Body of pancreas (tissue), 4 donors: ENCODE results near the gene EIF4H. TPM values are rescaled to one million over a fixed set of nuclear protein-coding genes. Genes with fewer than 3 reads are reported as not detected.
"Not testable (repeated sequence)": the region's sequence is repeated elsewhere in the genome, so short reads cannot be mapped to it uniquely, and the experiment has no call there.

Source experiments
- ATAC-seq: fragments of 150-250 bp; one replicate; pipeline ENCODE4 v1.9.1; 2016
- DNase-seq, 4 donors: peaks; one replicate each; pipeline ENCODE4 v3.0.0-alpha.2; 2019
- H3K27ac ChIP-seq, 4 donors: fragments of 200-600 bp; sonication (generic); 1 replicate in 3 of 4; 2 replicates in 1 of 4; pipeline versions ENCODE4 v1.5.1 to v1.6.1; 2016 to 2019; ENCODE audit warnings: mild to moderate bottlenecking in 1 of 4, mixed read lengths in 1 of 4, moderate library complexity in 1 of 4
- H3K27me3 ChIP-seq, 2 donors: fragments of 200-600 bp; sonication (generic); one replicate each; pipeline ENCODE4 v1.6.0; 2016; ENCODE audit warnings: mild to moderate bottlenecking in 1 of 2
- H3K36me3 ChIP-seq, 2 donors: fragments of 200-600 bp; sonication (generic); replicated peaks in 1 of 2; 2 replicates each; pipeline ENCODE4 v1.5.1; 2016; ENCODE audit warnings: low read depth in 2 of 2; ENCODE audit not compliant: insufficient read depth in 1 of 2
- H3K4me1 ChIP-seq: fragments of 200-600 bp; sonication (generic); one replicate; pipeline ENCODE4 v1.6.0; 2016
- H3K4me3 ChIP-seq, 2 donors: fragments of 200-600 bp; sonication (generic); 1 replicate in 1 of 2; 2 replicates in 1 of 2; pipeline ENCODE4 v1.5.1; 2016 to 2019
- H3K9me3 ChIP-seq, 3 donors: fragments of 200-600 bp; sonication (generic); 1 replicate in 2 of 3; 2 replicates in 1 of 3; pipeline ENCODE4 v1.5.1; 2016
- CTCF ChIP-seq, 7 experiments: fragments of 450-650 bp in 4 of 7; fragments of 200-600 bp in 3 of 7; sonication (generic) in 3 of 7; IDR thresholded peaks; one replicate each; pipeline ENCODE4 v1.5.1; 2016 to 2019; ENCODE audit warnings: antibody characterized with exemption in 7 of 7
- POLR2A ChIP-seq, 3 donors: fragments of 450-650 bp; IDR thresholded peaks; one replicate each; pipeline ENCODE4 v1.6.1; 2016; ENCODE audit warnings: antibody characterized with exemption in 3 of 3, mild to moderate bottlenecking in 2 of 3
- WGBS, 2 donors: methylation state at CpG; one replicate each; pipeline ENCODE4 v1.1.5; 2017; 5-methylcytosine and 5-hydroxymethylcytosine counted together
- intact Hi-C: fragments of 100-400 bp; cut with DNase I; formaldehyde crosslinking; loops from one replicate; pipeline ENCODE4 v1.15.1; 2023
- total RNA-seq, 2 donors: library from RNA; depleted of rRNA; stranded (reverse); fragments of >200 nt; gene quantifications; one replicate each; pipeline ENCODE4 v1.1.0, GENCODE V29; 2016

Gene EIF4H
- total RNA-seq, 2 donors from 2014 or later, result 107 to 163 TPM

GRCh38 chr7:74224511-74224832, 50.3 kb downstream of the EIF4H start:
- no peak for ATAC-seq
- H3K9me3 ChIP-seq, result no peaks in the 10 kb centered on the region
- H3K27me3 ChIP-seq, result no peaks in the 10 kb centered on the region
- no peak for DNase-seq
- intact Hi-C loops, result no loop called here
- no peak overlapping the region for H3K27ac ChIP-seq
- H3K4me1 ChIP-seq, result no peaks in the 10 kb centered on the region
- H3K36me3 ChIP-seq, result no peaks in the 10 kb centered on the region
- no peak for TF ChIP-seq POLR2A (IDR thresholded peaks at IDR 0.05)
- TF ChIP-seq CTCF (IDR thresholded peaks at IDR 0.05), result no peak
- 92 to 100% methylated on average over 4 to 11 of the region's 12 CpGs for WGBS, 2 donors
- no peak overlapping the region for H3K4me3 ChIP-seq

- intact Hi-C loops, H3K4me1 ChIP-seq, ATAC-seq, H3K27me3 ChIP-seq, H3K4me3 ChIP-seq, DNase-seq, H3K27ac ChIP-seq, H3K36me3 ChIP-seq, H3K9me3 ChIP-seq: not testable (repeated sequence)
- 90 to 98% methylated on average over 7 to 13 of the region's 13 CpGs for WGBS, 2 donors
Measured at GRCh38 chr7:74224907-74225306, 50.8 kb downstream of the EIF4H start.

GRCh38 chr7:74225400-74225799, 51.2 kb downstream of the EIF4H start:
- 81 to 97% methylated on average over 12 of the region's 12 CpGs for WGBS, 2 donors
- no peaks in the 10 kb centered on the region for H3K4me1 ChIP-seq
- no peak for DNase-seq
- intact Hi-C loops, result no loop called here
- H3K36me3 ChIP-seq, result no peaks in the 10 kb centered on the region
- H3K27me3 ChIP-seq, result no peaks in the 10 kb centered on the region
- TF ChIP-seq POLR2A (IDR thresholded peaks at IDR 0.05), result no peak
- no peak for TF ChIP-seq CTCF (IDR thresholded peaks at IDR 0.05)
- no peak for ATAC-seq
- H3K4me3 ChIP-seq, result no peak overlapping the region
- H3K27ac ChIP-seq, result no peak overlapping the region
- H3K9me3 ChIP-seq, result no peaks in the 10 kb centered on the region

GRCh38 chr7:74226633-74227032, 52.5 kb downstream of the EIF4H start:
- DNase-seq (peak in 1 of 4 donors; percentile 46), ATAC-seq (no peak)
- intact Hi-C loops, result no loop called here
- no peaks in the 10 kb centered on the region for H3K9me3 ChIP-seq
- no peaks in the 10 kb centered on the region for H3K4me1 ChIP-seq
- peak overlapping the region in 1 of 4 donors; percentile 18 for H3K27ac ChIP-seq
- H3K27me3 ChIP-seq, result no peaks in the 10 kb centered on the region
- 76 to 96% methylated on average over 5 of the region's 5 CpGs for WGBS, 2 donors
- no peak for TF ChIP-seq CTCF (IDR thresholded peaks at IDR 0.05)
- TF ChIP-seq POLR2A (IDR thresholded peaks at IDR 0.05), result no peak
- no peaks in the 10 kb centered on the region for H3K36me3 ChIP-seq
- H3K4me3 ChIP-seq, result no peak overlapping the region

- DNase-seq, result no peak
Measured at GRCh38 chr7:74228951-74229900, 55.1 kb downstream of the EIF4H start.

More at GRCh38 chr7:74228951-74229900, 55.1 kb downstream of the EIF4H start:
- intact Hi-C loops, result no loop called here
- Histone ChIP-seq H3K27ac (no peak overlapping the region), H3K4me3 (no peak overlapping the region), H3K4me1 (peaks cover 8% of the 10 kb centered on the region), H3K9me3 (no peaks in the 10 kb centered on the region), H3K36me3 (no peaks in the 10 kb centered on the region), H3K27me3 (no peaks in the 10 kb centered on the region)
- no peak for TF ChIP-seq CTCF (IDR thresholded peaks at IDR 0.05)
- TF ChIP-seq POLR2A (IDR thresholded peaks at IDR 0.05), result no peak
- WGBS, 2 donors, result 96 to 98% methylated on average over 9 of the region's 9 CpGs
- no peak for ATAC-seq
